ENCODE data around the gene LSM11.

The LSM11 gene

DNA sequence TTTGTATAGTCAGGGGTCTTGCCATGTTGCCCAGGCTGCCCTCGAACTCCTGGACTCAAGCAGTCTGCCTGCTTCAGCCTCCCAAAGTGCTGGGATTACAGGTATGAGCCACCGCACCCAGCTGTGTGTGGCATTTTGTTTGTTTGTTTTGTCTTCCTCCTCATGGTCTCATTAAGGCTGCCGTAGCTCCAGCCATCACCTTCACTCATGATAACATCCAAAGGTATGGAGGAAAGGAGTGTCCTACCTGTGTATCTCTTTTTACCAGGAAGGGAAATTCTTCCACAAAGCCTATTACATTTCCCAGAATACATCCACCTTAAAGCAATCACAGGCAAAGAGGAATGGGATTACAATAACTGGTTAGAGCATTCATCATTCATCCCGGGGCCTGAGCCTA, 27.2 kb downstream of the LSM11 start:
- H3K4me3 ChIP-seq (ENCODE audit: low read depth, low read length): no peak overlapping the region
- no peak for DNase-seq (ENCODE audit: low read depth, low spot score)
- TF ChIP-seq, protein P1, sequence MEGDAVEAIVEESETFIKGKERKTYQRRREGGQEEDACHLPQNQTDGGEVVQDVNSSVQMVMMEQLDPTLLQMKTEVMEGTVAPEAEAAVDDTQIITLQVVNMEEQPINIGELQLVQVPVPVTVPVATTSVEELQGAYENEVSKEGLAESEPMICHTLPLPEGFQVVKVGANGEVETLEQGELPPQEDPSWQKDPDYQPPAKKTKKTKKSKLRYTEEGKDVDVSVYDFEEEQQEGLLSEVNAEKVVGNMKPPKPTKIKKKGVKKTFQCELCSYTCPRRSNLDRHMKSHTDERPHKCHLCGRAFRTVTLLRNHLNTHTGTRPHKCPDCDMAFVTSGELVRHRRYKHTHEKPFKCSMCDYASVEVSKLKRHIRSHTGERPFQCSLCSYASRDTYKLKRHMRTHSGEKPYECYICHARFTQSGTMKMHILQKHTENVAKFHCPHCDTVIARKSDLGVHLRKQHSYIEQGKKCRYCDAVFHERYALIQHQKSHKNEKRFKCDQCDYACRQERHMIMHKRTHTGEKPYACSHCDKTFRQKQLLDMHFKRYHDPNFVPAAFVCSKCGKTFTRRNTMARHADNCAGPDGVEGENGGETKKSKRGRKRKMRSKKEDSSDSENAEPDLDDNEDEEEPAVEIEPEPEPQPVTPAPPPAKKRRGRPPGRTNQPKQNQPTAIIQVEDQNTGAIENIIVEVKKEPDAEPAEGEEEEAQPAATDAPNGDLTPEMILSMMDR (IDR thresholded peaks at IDR 0.05; ENCODE audit: low read depth, low read length): no peak
- in situ Hi-C loops (cut with HindIII; ENCODE audit: low sequenced_read_pairs): no loop called here

DNA sequence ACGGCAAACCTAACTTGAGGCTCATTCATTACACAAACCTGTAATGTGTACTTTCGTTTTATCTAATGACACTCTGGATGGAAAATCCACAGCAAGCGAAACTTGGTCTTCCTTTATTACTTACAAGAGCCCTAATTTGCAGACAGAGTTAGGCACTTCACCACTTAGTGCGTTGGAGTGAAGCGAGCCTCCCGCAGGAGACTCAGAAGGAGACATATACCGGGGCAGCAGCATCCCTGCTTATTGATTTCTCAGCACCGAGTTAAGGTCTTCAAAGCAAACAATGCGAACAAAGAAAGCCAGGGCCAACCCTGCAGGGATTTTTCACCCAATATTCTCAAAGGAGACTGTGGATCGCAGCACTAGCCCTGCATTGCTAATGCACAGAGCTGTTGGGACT, 28.6 kb downstream of the LSM11 start:
- no peak overlapping the region for H3K4me3 ChIP-seq (ENCODE audit: low read depth, low read length)
- DNase-seq (ENCODE audit: low read depth, low spot score): no peak
- in situ Hi-C loops (cut with HindIII; ENCODE audit: low sequenced_read_pairs): no loop called here
- TF ChIP-seq, protein P1 (IDR thresholded peaks at IDR 0.05; ENCODE audit: low read depth, low read length): no peak

DNA sequence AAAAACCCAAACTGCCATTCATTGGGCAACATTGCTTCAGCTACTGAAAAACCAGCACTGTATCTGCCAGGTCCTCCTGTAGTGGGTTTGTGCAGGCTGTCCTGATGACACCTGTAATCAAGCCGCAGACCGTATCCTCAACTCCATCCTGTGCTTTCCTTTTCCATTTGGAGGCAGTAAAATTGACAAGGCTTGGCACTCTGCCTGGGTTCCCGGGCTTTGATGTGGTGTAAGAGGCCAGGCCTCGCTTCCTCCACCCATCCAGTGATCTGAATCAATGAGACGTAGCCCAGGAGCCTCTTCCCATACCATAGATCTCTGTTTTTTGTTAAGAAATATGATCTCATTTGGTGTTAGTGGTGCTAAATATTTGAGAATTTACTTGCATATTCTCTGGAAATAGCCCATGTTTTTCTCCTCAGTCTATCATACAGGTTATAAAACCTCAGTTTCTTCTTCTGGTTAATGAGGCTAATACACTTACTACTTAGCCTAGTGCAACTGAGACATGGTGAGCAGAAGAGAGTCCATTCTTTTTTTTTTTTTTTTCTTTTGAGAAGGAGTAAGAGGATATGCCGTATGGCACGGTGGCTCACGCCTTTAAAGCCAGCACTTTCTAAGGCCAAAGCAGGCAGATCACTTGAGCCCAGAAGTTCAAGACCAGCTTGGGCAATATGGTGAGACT, 34.8 kb downstream of the LSM11 start:
- no peak overlapping the region for H3K4me3 ChIP-seq (ENCODE audit: low read depth, low read length)
- TF ChIP-seq, protein P1 (IDR thresholded peaks at IDR 0.05; ENCODE audit: low read depth, low read length): no peak
- in situ Hi-C loops (cut with HindIII; ENCODE audit: low sequenced_read_pairs): no loop called here
- DNase-seq (ENCODE audit: low read depth, low spot score): peak; percentile 34

DNA sequence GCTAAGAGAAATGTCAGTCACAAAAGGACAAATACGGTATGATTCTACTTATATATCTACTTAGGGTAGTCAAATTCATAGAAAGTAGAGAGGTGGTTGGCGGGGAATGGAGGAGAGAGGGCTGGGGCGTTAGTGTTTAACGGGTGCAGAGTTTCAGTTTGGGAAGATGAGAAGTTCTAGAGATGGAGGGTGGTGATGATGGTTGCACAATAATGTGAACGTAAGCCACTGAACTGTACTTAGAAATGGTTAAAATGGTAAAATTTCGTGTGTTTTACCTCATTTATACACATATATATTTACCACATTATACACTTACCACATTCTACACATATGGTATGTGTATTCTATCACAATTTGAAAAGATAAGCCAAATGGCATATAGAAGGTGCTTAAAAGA, 35.7 kb downstream of the LSM11 start:
- in situ Hi-C loops (cut with HindIII; ENCODE audit: low sequenced_read_pairs): no loop called here

DNA sequence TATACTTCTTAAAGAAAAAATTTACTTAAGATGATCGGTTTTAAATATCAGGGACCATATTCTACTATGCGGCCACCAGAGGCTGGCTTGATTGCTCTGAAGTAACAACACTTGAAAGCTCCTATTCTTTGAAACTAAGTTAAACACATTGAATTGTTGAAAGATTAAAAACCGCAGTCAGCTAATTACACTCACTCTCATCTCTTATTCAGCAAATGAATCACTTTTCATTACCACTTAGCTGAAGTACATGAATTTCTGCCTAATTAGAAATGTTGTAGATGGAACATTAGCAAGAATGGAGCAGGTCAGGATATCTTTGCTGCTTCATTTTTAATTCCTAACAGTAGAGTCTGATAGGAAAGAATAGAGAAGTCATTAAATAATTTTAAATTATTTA, 42.3 kb downstream of the LSM11 start:
- no peak overlapping the region for H3K4me3 ChIP-seq (ENCODE audit: low read depth, low read length)
- TF ChIP-seq, protein P1 (IDR thresholded peaks at IDR 0.05; ENCODE audit: low read depth, low read length): no peak
- DNase-seq (ENCODE audit: low read depth, low spot score): no peak
- in situ Hi-C loops (cut with HindIII; ENCODE audit: low sequenced_read_pairs): no loop called here

More for the DNA sequence above, 35.7 kb downstream of the LSM11 start:
- H3K4me3 ChIP-seq (ENCODE audit: low read depth, low read length): no peak overlapping the region
- TF ChIP-seq, protein P1 (IDR thresholded peaks at IDR 0.05; ENCODE audit: low read depth, low read length): no peak
- no peak for DNase-seq (ENCODE audit: low read depth, low spot score)

DNA sequence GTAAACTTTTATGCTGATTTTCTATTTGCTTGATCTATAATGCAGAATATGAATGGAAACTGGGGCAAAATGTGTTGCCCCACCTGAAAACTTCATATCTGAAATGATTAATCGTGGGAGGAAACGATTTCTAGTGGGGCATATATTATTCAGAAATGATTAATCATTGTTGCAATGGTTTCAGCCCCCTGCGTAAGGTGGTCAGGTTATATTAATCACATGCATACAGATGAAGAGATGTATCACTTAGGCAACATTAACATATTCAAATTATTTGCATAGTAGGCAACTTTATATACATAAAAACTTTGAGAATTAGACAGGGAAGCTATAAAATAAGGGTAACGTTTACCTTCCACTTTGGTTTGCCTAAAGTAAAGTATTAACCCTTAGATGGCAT, 49.8 kb downstream of the LSM11 start:
- in situ Hi-C loops (cut with HindIII; ENCODE audit: low sequenced_read_pairs): no loop called here

More for the DNA sequence above, 49.8 kb downstream of the LSM11 start:
- DNase-seq (ENCODE audit: low read depth, low spot score): no peak
- TF ChIP-seq, protein P1 (IDR thresholded peaks at IDR 0.05; ENCODE audit: low read depth, low read length): no peak
- H3K4me3 ChIP-seq (ENCODE audit: low read depth, low read length): no peak overlapping the region

All from astrocyte of the spinal cord (primary cell).